HCT116 (cell line): ENCODE measurements around the gene SCN8A.

ENCODE experiments used
- CTCF ChIP-seq, 3 experiments: fragments of 200-600 bp in 1 of 3; sonication (generic) in 1 of 3; IDR thresholded peaks in 2 of 3; conservative IDR thresholded peaks in 1 of 3; 2 replicates each; pipeline ENCODE4 v1.5.1; 2012 to 2017; ENCODE audit warnings: low read depth in 2 of 3, low read length in 2 of 3, antibody characterized with exemption in 1 of 3, borderline replicate concordance in 1 of 3, control low read depth in 1 of 3, mild to moderate bottlenecking in 1 of 3, mixed read lengths in 1 of 3, mixed run types in 1 of 3, moderate library complexity in 1 of 3; ENCODE audit not compliant: insufficient read depth in 1 of 3
- ELF1 ChIP-seq: IDR thresholded peaks from 2 replicates; pipeline ENCODE4 v1.6.1; 2012; ENCODE audit warnings: low read depth, borderline replicate concordance
- EZH2 ChIP-seq: fragments of 200-600 bp; sonication (generic); IDR thresholded peaks from 2 replicates; pipeline ENCODE4 v1.6.1; 2017; ENCODE audit warnings: antibody characterized with exemption, mixed run types
- EZH2phosphoT487 ChIP-seq: fragments of 200-600 bp; IDR thresholded peaks from 2 replicates; pipeline ENCODE4 v1.6.1; 2018; ENCODE audit warnings: antibody characterized with exemption, borderline replicate concordance
- JUND ChIP-seq: IDR thresholded peaks from 2 replicates; pipeline ENCODE4 v1.6.1; 2012
- MAX ChIP-seq: IDR thresholded peaks from 2 replicates; pipeline ENCODE4 v1.6.1; 2012
- POLR2A ChIP-seq: IDR thresholded peaks from 2 replicates; pipeline ENCODE4 v1.7.0; 2011; ENCODE audit warnings: borderline replicate concordance; ENCODE audit not compliant: insufficient read depth, insufficient read length; ENCODE audit errors: extremely low read depth
- POLR2AphosphoS5 ChIP-seq: IDR thresholded peaks from 2 replicates; pipeline ENCODE4 v1.6.1; 2011; ENCODE audit warnings: mild to moderate bottlenecking, low read depth, low read length, moderate library complexity
- RAD21 ChIP-seq: IDR thresholded peaks from 2 replicates; pipeline ENCODE4 v1.6.1; 2012; ENCODE audit warnings: low read depth, mild to moderate bottlenecking
- SRF ChIP-seq: IDR thresholded peaks from 2 replicates; pipeline ENCODE4 v1.6.1; 2012; ENCODE audit warnings: low read depth
- ZBTB33 ChIP-seq: IDR thresholded peaks from 2 replicates; pipeline ENCODE4 v1.6.1; 2011; ENCODE audit warnings: mild to moderate bottlenecking, low read length, moderate library complexity; ENCODE audit not compliant: insufficient replicate concordance; ENCODE audit errors: extremely low read depth
- TF ChIP-seq, protein P1 (sequence below): IDR thresholded peaks from 2 replicates; pipeline ENCODE4 v1.6.1; 2012; ENCODE audit warnings: low read depth
- TF ChIP-seq, protein P2 (sequence below): IDR thresholded peaks from 2 replicates; pipeline ENCODE4 v1.6.1; 2012

GRCh38 chr12:51837286-51837685 is 246.3 kb downstream of the SCN8A start:
- TF ChIP-seq CTCF (IDR thresholded peaks at IDR 0.05 in 2 of 3, conservative IDR thresholded peaks at IDR 0.05 in 1 of 3; ENCODE audit: borderline replicate concordance in 1 of 3, insufficient read depth in 1 of 3, low read depth in 2 of 3, low read length in 2 of 3), result no peak
- no peak for TF ChIP-seq MAX
- TF ChIP-seq EZH2, result no peak
- TF ChIP-seq, protein P1, sequence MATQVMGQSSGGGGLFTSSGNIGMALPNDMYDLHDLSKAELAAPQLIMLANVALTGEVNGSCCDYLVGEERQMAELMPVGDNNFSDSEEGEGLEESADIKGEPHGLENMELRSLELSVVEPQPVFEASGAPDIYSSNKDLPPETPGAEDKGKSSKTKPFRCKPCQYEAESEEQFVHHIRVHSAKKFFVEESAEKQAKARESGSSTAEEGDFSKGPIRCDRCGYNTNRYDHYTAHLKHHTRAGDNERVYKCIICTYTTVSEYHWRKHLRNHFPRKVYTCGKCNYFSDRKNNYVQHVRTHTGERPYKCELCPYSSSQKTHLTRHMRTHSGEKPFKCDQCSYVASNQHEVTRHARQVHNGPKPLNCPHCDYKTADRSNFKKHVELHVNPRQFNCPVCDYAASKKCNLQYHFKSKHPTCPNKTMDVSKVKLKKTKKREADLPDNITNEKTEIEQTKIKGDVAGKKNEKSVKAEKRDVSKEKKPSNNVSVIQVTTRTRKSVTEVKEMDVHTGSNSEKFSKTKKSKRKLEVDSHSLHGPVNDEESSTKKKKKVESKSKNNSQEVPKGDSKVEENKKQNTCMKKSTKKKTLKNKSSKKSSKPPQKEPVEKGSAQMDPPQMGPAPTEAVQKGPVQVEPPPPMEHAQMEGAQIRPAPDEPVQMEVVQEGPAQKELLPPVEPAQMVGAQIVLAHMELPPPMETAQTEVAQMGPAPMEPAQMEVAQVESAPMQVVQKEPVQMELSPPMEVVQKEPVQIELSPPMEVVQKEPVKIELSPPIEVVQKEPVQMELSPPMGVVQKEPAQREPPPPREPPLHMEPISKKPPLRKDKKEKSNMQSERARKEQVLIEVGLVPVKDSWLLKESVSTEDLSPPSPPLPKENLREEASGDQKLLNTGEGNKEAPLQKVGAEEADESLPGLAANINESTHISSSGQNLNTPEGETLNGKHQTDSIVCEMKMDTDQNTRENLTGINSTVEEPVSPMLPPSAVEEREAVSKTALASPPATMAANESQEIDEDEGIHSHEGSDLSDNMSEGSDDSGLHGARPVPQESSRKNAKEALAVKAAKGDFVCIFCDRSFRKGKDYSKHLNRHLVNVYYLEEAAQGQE, result no peak
- no peak for TF ChIP-seq POLR2A
- no peak for TF ChIP-seq POLR2AphosphoS5
- no peak for TF ChIP-seq RAD21
- TF ChIP-seq SRF, result no peak
- TF ChIP-seq ELF1, result no peak
- no peak for TF ChIP-seq JUND
- no peak for TF ChIP-seq ZBTB33
- TF ChIP-seq, protein P2, sequence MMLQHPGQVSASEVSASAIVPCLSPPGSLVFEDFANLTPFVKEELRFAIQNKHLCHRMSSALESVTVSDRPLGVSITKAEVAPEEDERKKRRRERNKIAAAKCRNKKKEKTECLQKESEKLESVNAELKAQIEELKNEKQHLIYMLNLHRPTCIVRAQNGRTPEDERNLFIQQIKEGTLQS, result no peak
- TF ChIP-seq EZH2phosphoT487, result no peak
